Measurements from ENCODE around the gene HBM. TPM values are rescaled to one million over a fixed set of nuclear protein-coding genes. Genes with fewer than 3 reads are reported as not detected.

Gene HBM
- total RNA-seq, 1 donor from 2014 or later = 151 TPM

GRCh38 chr16:180681-181564, 15.1 kb downstream of the HBM start:
- Histone ChIP-seq H3K4me3 (ENCODE audit: low read length in 3 of 3) (peak overlapping the region in 2 of 3 donors; percentile 32 to 52), H3K9ac (ENCODE audit: low read depth in 1 of 3, low read length in 3 of 3) (peak overlapping the region in 1 of 3 donors; percentile 45), H3K27ac (ENCODE audit: low read depth, low read length) (no peak overlapping the region), H3K4me1 (ENCODE audit: control insufficient read depth in 3 of 3, insufficient read depth in 3 of 3, low read length in 3 of 3) (peaks cover 8 to 11% (median 10%) of the 10 kb centered on the region in 3 donors), H3K9me3 (ENCODE audit: control insufficient read depth in 3 of 3, low read length in 3 of 3) (no peaks in the 10 kb centered on the region), H3K36me3 (ENCODE audit: control insufficient read depth in 3 of 3, insufficient read depth in 3 of 3, low read length in 3 of 3) (no peaks in the 10 kb centered on the region), H3K27me3 (ENCODE audit: control insufficient read depth in 3 of 3, insufficient read depth in 3 of 3, low read length in 3 of 3) (peaks cover 32 to 37% (median 35%) of the 10 kb centered on the region in 3 donors)

- Histone ChIP-seq H3K4me3 (ENCODE audit: low read length in 3 of 3) (no peak overlapping the region), H3K27me3 (ENCODE audit: control insufficient read depth in 3 of 3, insufficient read depth in 3 of 3, low read length in 3 of 3) (peaks cover 32 to 37% (median 35%) of the 10 kb centered on the region in 3 donors), H3K36me3 (ENCODE audit: control insufficient read depth in 3 of 3, insufficient read depth in 3 of 3, low read length in 3 of 3) (no peaks in the 10 kb centered on the region), H3K9ac (ENCODE audit: low read depth in 1 of 3, low read length in 3 of 3) (peak overlapping the region in 1 of 3 donors; percentile 33), H3K4me1 (ENCODE audit: control insufficient read depth in 3 of 3, insufficient read depth in 3 of 3, low read length in 3 of 3) (peaks cover 8 to 11% (median 10%) of the 10 kb centered on the region in 3 donors), H3K9me3 (ENCODE audit: control insufficient read depth in 3 of 3, low read length in 3 of 3) (no peaks in the 10 kb centered on the region), H3K27ac (ENCODE audit: low read depth, low read length) (no peak overlapping the region)
These were observed 15.8 kb downstream of the HBM start for GRCh38 chr16:181565-182021.

- no peaks in the 10 kb centered on the region for H3K9me3 ChIP-seq (ENCODE audit: control insufficient read depth in 3 of 3, low read length in 3 of 3)
- peaks cover 21 to 29% (median 24%) of the 10 kb centered on the region in 3 donors for H3K27me3 ChIP-seq (ENCODE audit: control insufficient read depth in 3 of 3, insufficient read depth in 3 of 3, low read length in 3 of 3)
- H3K9ac ChIP-seq (ENCODE audit: low read depth in 1 of 3, low read length in 3 of 3) = no peak overlapping the region
- peaks cover 4 to 8% (median 7%) of the 10 kb centered on the region in 3 donors for H3K36me3 ChIP-seq (ENCODE audit: control insufficient read depth in 3 of 3, insufficient read depth in 3 of 3, low read length in 3 of 3)
- no peak overlapping the region for H3K4me3 ChIP-seq (ENCODE audit: low read length in 3 of 3)
- H3K4me1 ChIP-seq (ENCODE audit: control insufficient read depth in 3 of 3, insufficient read depth in 3 of 3, low read length in 3 of 3) = peaks cover 8 to 11% (median 10%) of the 10 kb centered on the region in 3 donors
- no peak overlapping the region for H3K27ac ChIP-seq (ENCODE audit: low read depth, low read length)
These were observed 17.2 kb downstream of the HBM start for GRCh38 chr16:183005-183404.

- Histone ChIP-seq H3K27ac (ENCODE audit: low read depth, low read length) (no peak overlapping the region), H3K9me3 (ENCODE audit: control insufficient read depth in 3 of 3, low read length in 3 of 3) (no peaks in the 10 kb centered on the region), H3K4me1 (ENCODE audit: control insufficient read depth in 3 of 3, insufficient read depth in 3 of 3, low read length in 3 of 3) (peaks cover 8 to 11% (median 10%) of the 10 kb centered on the region in 3 donors), H3K27me3 (ENCODE audit: control insufficient read depth in 3 of 3, insufficient read depth in 3 of 3, low read length in 3 of 3) (peaks cover 2 to 8% (median 6%) of the 10 kb centered on the region in 3 donors), H3K36me3 (ENCODE audit: control insufficient read depth in 3 of 3, insufficient read depth in 3 of 3, low read length in 3 of 3) (peaks cover 20 to 28% (median 26%) of the 10 kb centered on the region in 3 donors), H3K9ac (ENCODE audit: low read depth in 1 of 3, low read length in 3 of 3) (no peak overlapping the region), H3K4me3 (ENCODE audit: low read length in 3 of 3) (no peak overlapping the region)
These were observed 19.4 kb downstream of the HBM start for GRCh38 chr16:185213-185612.

DNA sequence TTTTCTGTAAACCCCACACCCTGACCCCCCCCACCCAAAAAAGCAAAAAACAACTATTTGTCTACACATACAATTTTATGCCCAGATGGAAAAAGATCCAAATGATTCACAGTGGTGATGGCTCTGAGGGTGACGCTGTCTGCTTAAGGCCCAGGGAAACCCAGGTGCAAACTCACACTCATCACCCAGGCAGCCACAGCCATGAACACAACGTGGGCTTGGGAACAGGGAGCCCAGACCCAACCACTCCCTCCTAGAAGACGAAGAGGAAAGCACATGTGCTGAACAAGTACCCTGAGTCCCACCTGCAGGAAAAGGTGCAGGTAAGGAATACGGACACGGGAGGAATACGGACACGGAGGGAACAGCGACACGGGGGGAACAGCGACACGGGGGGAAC, 19.9 kb downstream of the HBM start:
- H3K9ac ChIP-seq (ENCODE audit: low read depth in 1 of 3, low read length in 3 of 3) = no peak overlapping the region
- no peak overlapping the region for H3K27ac ChIP-seq (ENCODE audit: low read depth, low read length)
- H3K9me3 ChIP-seq (ENCODE audit: control insufficient read depth in 3 of 3, low read length in 3 of 3) = no peaks in the 10 kb centered on the region
- H3K36me3 ChIP-seq (ENCODE audit: control insufficient read depth in 3 of 3, insufficient read depth in 3 of 3, low read length in 3 of 3) = peaks cover 25 to 32% (median 29%) of the 10 kb centered on the region in 3 donors
- H3K4me1 ChIP-seq (ENCODE audit: control insufficient read depth in 3 of 3, insufficient read depth in 3 of 3, low read length in 3 of 3) = peaks cover 8 to 10% (median 9%) of the 10 kb centered on the region in 3 donors
- H3K27me3 ChIP-seq (ENCODE audit: control insufficient read depth in 3 of 3, insufficient read depth in 3 of 3, low read length in 3 of 3) = peaks cover 0 to 7% (median 6%) of the 10 kb centered on the region in 3 donors
- no peak overlapping the region for H3K4me3 ChIP-seq (ENCODE audit: low read length in 3 of 3)

DNA sequence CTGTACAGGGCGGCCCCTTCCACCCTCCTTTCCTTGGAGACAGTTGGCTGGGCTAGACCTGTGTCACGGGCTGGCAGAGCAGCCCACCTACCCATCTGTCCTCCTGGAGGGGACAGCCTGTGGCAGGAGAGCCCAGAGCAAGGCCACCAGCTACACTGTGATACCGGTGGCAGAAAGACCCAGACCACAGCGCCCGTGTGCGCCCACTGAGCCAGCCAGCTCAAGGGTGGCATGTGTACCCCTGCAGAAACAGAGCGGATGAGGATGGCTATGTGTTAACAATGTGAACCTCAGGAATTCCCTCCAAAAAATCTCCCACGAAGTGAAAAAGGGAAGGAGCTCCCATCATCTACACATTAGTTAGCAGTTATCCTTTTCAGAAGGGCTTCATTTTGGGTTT, 21.6 kb downstream of the HBM start:
- H3K27ac ChIP-seq (ENCODE audit: low read depth, low read length) = no peak overlapping the region
- H3K27me3 ChIP-seq (ENCODE audit: control insufficient read depth in 3 of 3, insufficient read depth in 3 of 3, low read length in 3 of 3) = no peaks in the 10 kb centered on the region
- peaks cover 40 to 47% (median 43%) of the 10 kb centered on the region in 3 donors for H3K36me3 ChIP-seq (ENCODE audit: control insufficient read depth in 3 of 3, insufficient read depth in 3 of 3, low read length in 3 of 3)
- H3K9ac ChIP-seq (ENCODE audit: low read depth in 1 of 3, low read length in 3 of 3) = no peak overlapping the region
- H3K4me3 ChIP-seq (ENCODE audit: low read length in 3 of 3) = no peak overlapping the region
- no peaks in the 10 kb centered on the region for H3K4me1 ChIP-seq (ENCODE audit: control insufficient read depth in 3 of 3, insufficient read depth in 3 of 3, low read length in 3 of 3)
- no peaks in the 10 kb centered on the region for H3K9me3 ChIP-seq (ENCODE audit: control insufficient read depth in 3 of 3, low read length in 3 of 3)

DNA sequence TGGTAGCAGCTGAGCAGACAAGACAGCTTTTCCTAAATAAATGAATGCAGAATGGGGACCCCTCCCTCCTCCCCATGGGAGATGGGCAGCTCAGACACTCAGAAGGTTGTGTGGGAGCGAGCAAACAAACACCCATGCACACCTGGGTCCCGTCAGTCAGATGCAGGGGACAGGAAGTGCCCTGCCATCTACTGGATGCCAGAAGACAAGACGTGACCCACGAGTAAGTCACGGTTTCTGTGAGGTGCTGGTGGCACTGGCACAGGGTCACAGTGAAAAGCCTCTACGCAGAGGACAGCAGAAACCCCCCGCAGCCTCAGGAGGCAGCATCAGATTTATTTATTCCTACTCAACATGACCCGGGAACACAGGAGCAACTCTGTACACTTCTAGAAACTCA, 22.9 kb downstream of the HBM start:
- Histone ChIP-seq H3K27me3 (ENCODE audit: control insufficient read depth in 3 of 3, insufficient read depth in 3 of 3, low read length in 3 of 3) (no peaks in the 10 kb centered on the region), H3K36me3 (ENCODE audit: control insufficient read depth in 3 of 3, insufficient read depth in 3 of 3, low read length in 3 of 3) (peaks cover 47 to 59% (median 47%) of the 10 kb centered on the region in 3 donors), H3K4me1 (ENCODE audit: control insufficient read depth in 3 of 3, insufficient read depth in 3 of 3, low read length in 3 of 3) (no peaks in the 10 kb centered on the region), H3K27ac (ENCODE audit: low read depth, low read length) (no peak overlapping the region), H3K9ac (ENCODE audit: low read depth in 1 of 3, low read length in 3 of 3) (no peak overlapping the region), H3K9me3 (ENCODE audit: control insufficient read depth in 3 of 3, low read length in 3 of 3) (no peaks in the 10 kb centered on the region), H3K4me3 (ENCODE audit: low read length in 3 of 3) (no peak overlapping the region)

- no peaks in the 10 kb centered on the region for H3K27me3 ChIP-seq (ENCODE audit: control insufficient read depth in 3 of 3, insufficient read depth in 3 of 3, low read length in 3 of 3)
- H3K36me3 ChIP-seq (ENCODE audit: control insufficient read depth in 3 of 3, insufficient read depth in 3 of 3, low read length in 3 of 3) = peaks cover 55 to 66% (median 56%) of the 10 kb centered on the region in 3 donors
- no peaks in the 10 kb centered on the region for H3K4me1 ChIP-seq (ENCODE audit: control insufficient read depth in 3 of 3, insufficient read depth in 3 of 3, low read length in 3 of 3)
- H3K27ac ChIP-seq (ENCODE audit: low read depth, low read length) = no peak overlapping the region
- H3K4me3 ChIP-seq (ENCODE audit: low read length in 3 of 3) = no peak overlapping the region
- no peaks in the 10 kb centered on the region for H3K9me3 ChIP-seq (ENCODE audit: control insufficient read depth in 3 of 3, low read length in 3 of 3)
- H3K9ac ChIP-seq (ENCODE audit: low read depth in 1 of 3, low read length in 3 of 3) = no peak overlapping the region
These were observed 23.9 kb downstream of the HBM start for GRCh38 chr16:189604-190186.

DNA sequence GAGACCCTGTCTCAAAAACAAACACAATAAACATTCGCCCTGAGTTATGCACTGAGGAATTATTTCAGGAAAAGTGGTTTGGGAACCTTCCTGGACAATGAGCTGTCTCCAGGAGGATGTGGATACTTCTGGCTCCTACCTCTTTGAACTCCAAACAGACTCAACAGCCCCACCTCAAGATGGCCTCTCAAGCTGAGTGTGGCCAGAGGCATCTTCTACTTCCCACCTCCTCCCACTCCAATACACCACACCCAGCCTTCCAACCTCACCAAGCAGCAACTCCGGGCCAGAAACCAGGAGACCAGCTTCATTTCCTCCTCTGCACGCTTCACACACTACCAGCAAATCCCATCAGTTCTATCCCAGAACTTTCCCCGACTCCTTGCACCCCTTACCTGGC, 26.1 kb downstream of the HBM start:
- no peak overlapping the region for H3K27ac ChIP-seq (ENCODE audit: low read depth, low read length)
- H3K4me3 ChIP-seq (ENCODE audit: low read length in 3 of 3) = no peak overlapping the region
- no peaks in the 10 kb centered on the region for H3K27me3 ChIP-seq (ENCODE audit: control insufficient read depth in 3 of 3, insufficient read depth in 3 of 3, low read length in 3 of 3)
- no peaks in the 10 kb centered on the region for H3K9me3 ChIP-seq (ENCODE audit: control insufficient read depth in 3 of 3, low read length in 3 of 3)
- H3K4me1 ChIP-seq (ENCODE audit: control insufficient read depth in 3 of 3, insufficient read depth in 3 of 3, low read length in 3 of 3) = no peaks in the 10 kb centered on the region
- peaks cover 68 to 82% (median 68%) of the 10 kb centered on the region in 3 donors for H3K36me3 ChIP-seq (ENCODE audit: control insufficient read depth in 3 of 3, insufficient read depth in 3 of 3, low read length in 3 of 3)
- H3K9ac ChIP-seq (ENCODE audit: low read depth in 1 of 3, low read length in 3 of 3) = no peak overlapping the region

DNA sequence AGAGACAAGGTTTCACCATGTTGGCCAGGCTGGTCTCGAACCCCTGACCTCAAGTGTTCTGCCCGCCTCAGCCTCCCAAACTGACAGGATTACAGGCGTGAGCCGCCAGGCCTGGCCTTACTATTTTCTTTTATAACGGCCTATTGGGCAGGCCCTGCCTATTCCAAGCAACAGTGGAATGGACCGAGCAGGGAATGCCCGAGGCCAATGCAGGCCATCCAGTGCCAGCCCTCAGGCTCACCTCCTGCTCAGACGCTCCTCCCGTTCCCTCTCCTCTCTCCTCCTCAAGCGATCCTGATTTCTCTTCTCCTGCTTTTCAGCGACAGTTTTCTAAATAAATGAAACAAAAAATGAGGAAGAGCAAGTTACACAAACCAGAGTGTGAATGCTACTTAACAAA, 26.9 kb downstream of the HBM start:
- H3K9ac ChIP-seq (ENCODE audit: low read depth in 1 of 3, low read length in 3 of 3) = no peak overlapping the region
- peaks cover 68 to 79% (median 68%) of the 10 kb centered on the region in 3 donors for H3K36me3 ChIP-seq (ENCODE audit: control insufficient read depth in 3 of 3, insufficient read depth in 3 of 3, low read length in 3 of 3)
- no peaks in the 10 kb centered on the region for H3K27me3 ChIP-seq (ENCODE audit: control insufficient read depth in 3 of 3, insufficient read depth in 3 of 3, low read length in 3 of 3)
- H3K4me3 ChIP-seq (ENCODE audit: low read length in 3 of 3) = no peak overlapping the region
- H3K27ac ChIP-seq (ENCODE audit: low read depth, low read length) = no peak overlapping the region
- no peaks in the 10 kb centered on the region for H3K9me3 ChIP-seq (ENCODE audit: control insufficient read depth in 3 of 3, low read length in 3 of 3)
- H3K4me1 ChIP-seq (ENCODE audit: control insufficient read depth in 3 of 3, insufficient read depth in 3 of 3, low read length in 3 of 3) = no peaks in the 10 kb centered on the region

Data from skeletal muscle tissue (tissue), 4 donors.